Suprapubic skin (tissue), 4 donors: ENCODE measurements around the gene FLRT3.

Experiments
- POLR2A ChIP-seq, 2 donors: fragments of 450-650 bp; IDR thresholded peaks; one replicate each; pipeline ENCODE4 v1.6.1; 2017; ENCODE audit warnings: antibody characterized with exemption in 2 of 2, mild to moderate bottlenecking in 2 of 2, moderate library complexity in 2 of 2
- POLR2AphosphoS5 ChIP-seq, 3 donors: sonication (generic); formaldehyde crosslinking; IDR thresholded peaks; one replicate each; pipeline ENCODE4 v1.6.1; 2017; ENCODE audit warnings: antibody characterized with exemption in 3 of 3
- TF ChIP-seq, protein P1 (sequence below), 2 donors: fragments of 200-600 bp in 1 of 2; fragments of 450-650 bp in 1 of 2; sonication (generic) in 1 of 2; IDR thresholded peaks; one replicate each; pipeline ENCODE4 v1.5.1; 2016 to 2019; ENCODE audit warnings: antibody characterized with exemption in 2 of 2, mild to moderate bottlenecking in 1 of 2, moderate library complexity in 1 of 2

DNA sequence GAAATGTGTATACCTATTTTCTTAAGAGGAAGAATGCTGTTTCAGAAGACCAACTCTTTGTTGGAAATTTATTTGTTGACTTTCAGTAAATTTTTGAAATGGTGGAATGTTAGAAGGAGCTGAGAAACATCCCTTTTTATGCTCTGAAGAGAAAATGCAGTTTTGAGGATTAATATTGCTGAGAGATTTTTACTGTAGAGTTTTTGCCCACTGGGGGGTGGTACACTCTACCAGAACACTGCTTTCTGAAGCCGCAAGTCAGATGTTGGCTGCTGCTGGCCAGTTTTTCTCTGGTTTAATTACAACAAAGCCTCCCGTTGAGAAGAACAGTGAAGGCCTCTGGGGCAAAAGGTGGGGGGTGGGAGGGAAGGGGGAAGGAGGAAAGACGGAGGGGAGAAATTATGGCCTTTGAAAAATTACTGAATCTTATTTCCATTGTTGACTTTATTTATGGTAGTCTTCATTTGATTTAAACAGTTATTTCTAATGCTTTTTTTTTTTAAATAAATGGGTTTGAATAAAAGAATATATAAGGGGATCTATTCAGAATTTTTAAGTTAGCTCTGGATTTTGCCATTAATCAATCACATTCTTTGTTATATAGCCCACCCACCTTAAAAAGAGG, 3.0 kb downstream of the FLRT3 start:
- TF ChIP-seq POLR2A (IDR thresholded peaks at IDR 0.05) (no peak), POLR2AphosphoS5 (IDR thresholded peaks at IDR 0.05) (no peak)
- TF ChIP-seq, protein P1, sequence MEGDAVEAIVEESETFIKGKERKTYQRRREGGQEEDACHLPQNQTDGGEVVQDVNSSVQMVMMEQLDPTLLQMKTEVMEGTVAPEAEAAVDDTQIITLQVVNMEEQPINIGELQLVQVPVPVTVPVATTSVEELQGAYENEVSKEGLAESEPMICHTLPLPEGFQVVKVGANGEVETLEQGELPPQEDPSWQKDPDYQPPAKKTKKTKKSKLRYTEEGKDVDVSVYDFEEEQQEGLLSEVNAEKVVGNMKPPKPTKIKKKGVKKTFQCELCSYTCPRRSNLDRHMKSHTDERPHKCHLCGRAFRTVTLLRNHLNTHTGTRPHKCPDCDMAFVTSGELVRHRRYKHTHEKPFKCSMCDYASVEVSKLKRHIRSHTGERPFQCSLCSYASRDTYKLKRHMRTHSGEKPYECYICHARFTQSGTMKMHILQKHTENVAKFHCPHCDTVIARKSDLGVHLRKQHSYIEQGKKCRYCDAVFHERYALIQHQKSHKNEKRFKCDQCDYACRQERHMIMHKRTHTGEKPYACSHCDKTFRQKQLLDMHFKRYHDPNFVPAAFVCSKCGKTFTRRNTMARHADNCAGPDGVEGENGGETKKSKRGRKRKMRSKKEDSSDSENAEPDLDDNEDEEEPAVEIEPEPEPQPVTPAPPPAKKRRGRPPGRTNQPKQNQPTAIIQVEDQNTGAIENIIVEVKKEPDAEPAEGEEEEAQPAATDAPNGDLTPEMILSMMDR (IDR thresholded peaks at IDR 0.05) = peak in 1 of 2 donors; percentile 18
